NCI-H748 treated with DMSO at 0.1 percent for 48 hours (cell line): Measurements from ENCODE around the gene DIS3L2.

Experiments
- DNase-seq: peaks from one replicate; lab custom pipeline; 2025; lab: John Stamatoyannopoulos, UW

The DIS3L2 gene

GRCh38 chr2:232183279-232183678 is 221.8 kb downstream of the DIS3L2 start:
- DNase-seq = no peak

GRCh38 chr2:232184346-232184745 is 222.8 kb downstream of the DIS3L2 start:
- DNase-seq = no peak

- no peak for DNase-seq
These were observed 229.3 kb downstream of the DIS3L2 start for GRCh38 chr2:232190796-232191195.

- no peak for DNase-seq
These were observed 234.0 kb downstream of the DIS3L2 start for GRCh38 chr2:232195487-232195886.

- no peak for DNase-seq
These were observed 235.3 kb downstream of the DIS3L2 start for GRCh38 chr2:232196802-232197201.

- DNase-seq = no peak
These were observed 238.7 kb downstream of the DIS3L2 start for GRCh38 chr2:232200195-232200594.

- no peak for DNase-seq
These were observed 241.8 kb downstream of the DIS3L2 start for GRCh38 chr2:232203166-232203891.

GRCh38 chr2:232203936-232204335 is 242.4 kb downstream of the DIS3L2 start:
- no peak for DNase-seq

- DNase-seq = no peak
These were observed 243.0 kb downstream of the DIS3L2 start for GRCh38 chr2:232204457-232204931.

GRCh38 chr2:232207174-232207573 is 245.7 kb downstream of the DIS3L2 start:
- no peak for DNase-seq

- DNase-seq = no peak
These were observed 248.8 kb downstream of the DIS3L2 start for GRCh38 chr2:232210306-232210705.

GRCh38 chr2:232211743-232212686 is 250.5 kb downstream of the DIS3L2 start:
- DNase-seq = no peak

- no peak for DNase-seq
These were observed 251.7 kb downstream of the DIS3L2 start for GRCh38 chr2:232213176-232213575.

- DNase-seq = no peak
These were observed 252.5 kb downstream of the DIS3L2 start for GRCh38 chr2:232214053-232214452.

- DNase-seq = no peak
These were observed 254.5 kb downstream of the DIS3L2 start for GRCh38 chr2:232216028-232216427.

GRCh38 chr2:232218778-232219495 is 257.4 kb downstream of the DIS3L2 start:
- DNase-seq = no peak

GRCh38 chr2:232219496-232219870 is 258.0 kb downstream of the DIS3L2 start:
- DNase-seq = no peak

- no peak for DNase-seq
These were observed 258.4 kb downstream of the DIS3L2 start for GRCh38 chr2:232219932-232220331.

GRCh38 chr2:232225429-232225828 is 263.9 kb downstream of the DIS3L2 start:
- no peak for DNase-seq

- DNase-seq = no peak
These were observed 264.4 kb downstream of the DIS3L2 start for GRCh38 chr2:232225895-232226294.

- DNase-seq = no peak
These were observed 266.8 kb downstream of the DIS3L2 start for GRCh38 chr2:232228332-232228731.
